HG03159 (cell line): Measurements from ENCODE around the gene CCDC88B.

Experiments
- ATAC-seq: cut with Tn5 transposase; IDR thresholded peaks from one replicate; pipeline ENCODE4 v1.9.1; 2021; ENCODE audit warnings: mild to moderate bottlenecking, moderate library complexity; ENCODE audit not compliant: unreplicated experiment

The CCDC88B gene

DNA sequence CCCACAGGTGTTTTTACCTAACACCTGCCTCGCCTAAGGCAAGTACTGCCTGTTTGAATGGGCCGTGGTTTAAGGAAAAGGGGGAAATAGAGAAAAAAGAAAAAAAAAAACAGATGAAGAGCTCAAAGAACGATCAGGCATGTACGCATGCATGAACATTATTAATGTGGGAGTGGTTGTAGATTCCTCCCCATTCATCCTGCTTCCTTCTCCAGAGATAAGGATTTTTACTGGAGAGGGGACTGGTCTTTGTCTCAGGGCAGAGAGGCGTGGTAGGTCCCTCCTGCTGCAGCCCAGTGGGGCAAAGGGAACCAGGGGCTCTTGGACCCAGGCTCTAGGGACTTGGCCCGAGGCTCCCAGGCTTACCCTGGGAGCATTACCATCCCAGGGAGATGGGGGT lies 42.0 kb downstream of the CCDC88B start:
- ATAC-seq: no peak

DNA sequence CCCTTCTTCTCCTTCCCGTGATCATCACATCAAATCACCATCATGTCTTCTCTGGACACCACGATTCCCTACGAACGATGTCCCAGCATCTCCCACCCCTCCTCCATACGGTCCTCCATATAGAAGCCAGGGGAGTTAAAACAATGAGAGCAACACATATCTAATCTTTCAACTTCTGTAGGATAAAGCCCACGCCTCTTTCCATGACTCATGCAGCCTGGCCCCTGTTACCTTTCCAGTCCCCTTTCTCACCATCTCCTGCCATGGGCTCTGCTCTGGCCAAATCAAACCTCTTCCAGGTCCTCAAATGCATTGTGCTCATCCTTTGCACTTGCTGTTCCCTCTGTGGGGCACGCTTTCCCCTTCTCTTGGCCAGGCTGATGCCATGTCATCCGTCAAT lies 42.6 kb downstream of the CCDC88B start:
- no peak for ATAC-seq

DNA sequence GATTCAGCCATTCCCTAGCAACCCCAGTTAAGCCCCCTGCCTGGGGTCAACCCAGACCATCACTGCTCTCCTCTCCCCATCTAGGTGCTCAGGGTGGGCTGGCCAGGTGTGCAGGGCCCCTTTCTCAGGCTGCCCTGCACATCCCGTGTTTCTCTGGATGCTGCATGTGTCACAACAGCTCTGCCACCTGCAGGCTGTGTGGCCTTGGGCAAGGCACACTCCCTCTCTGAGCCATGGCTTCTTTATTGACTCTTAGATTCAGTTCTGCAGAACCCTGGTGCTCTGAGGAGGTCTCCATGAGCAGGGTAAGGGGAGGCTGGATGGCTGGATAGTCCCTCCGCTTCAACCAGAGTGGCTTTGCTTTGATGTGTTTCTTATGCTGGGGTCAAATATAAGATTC lies 43.6 kb downstream of the CCDC88B start:
- no peak for ATAC-seq

DNA sequence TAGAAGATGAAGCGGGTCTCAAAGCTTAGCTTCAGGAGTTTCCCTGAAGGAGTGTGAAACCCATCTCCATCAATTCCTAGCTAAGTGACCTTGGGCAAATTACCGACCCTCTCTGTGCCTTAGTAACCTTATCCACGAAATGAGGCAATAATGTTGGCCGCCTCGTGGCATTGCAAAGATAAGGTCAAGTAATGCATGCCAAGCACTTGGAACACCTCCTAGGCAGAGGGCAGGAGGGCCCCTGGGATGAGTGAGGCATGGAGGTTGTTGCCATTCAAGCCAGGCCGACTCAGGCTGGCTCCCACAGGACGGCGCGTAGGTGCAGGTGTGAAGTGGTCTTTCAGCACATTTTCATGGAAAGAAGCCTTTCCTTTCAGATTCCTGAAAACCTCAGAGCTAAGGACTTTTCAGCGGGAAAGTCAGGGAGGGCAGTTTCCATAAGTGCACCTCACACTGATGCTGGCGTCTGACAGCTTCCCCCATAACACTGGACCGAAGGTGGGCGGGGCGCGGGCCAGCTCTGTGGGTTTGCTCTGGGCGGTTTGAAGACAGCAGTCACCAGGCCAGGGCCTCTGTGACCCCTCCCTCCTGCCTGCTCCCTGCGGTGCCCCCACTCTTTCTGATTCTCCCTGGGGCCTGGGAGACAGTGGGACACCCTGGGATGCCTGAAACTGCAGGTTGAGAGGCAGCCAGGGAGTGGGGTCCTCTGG lies 44.2 kb downstream of the CCDC88B start:
- no peak for ATAC-seq

DNA sequence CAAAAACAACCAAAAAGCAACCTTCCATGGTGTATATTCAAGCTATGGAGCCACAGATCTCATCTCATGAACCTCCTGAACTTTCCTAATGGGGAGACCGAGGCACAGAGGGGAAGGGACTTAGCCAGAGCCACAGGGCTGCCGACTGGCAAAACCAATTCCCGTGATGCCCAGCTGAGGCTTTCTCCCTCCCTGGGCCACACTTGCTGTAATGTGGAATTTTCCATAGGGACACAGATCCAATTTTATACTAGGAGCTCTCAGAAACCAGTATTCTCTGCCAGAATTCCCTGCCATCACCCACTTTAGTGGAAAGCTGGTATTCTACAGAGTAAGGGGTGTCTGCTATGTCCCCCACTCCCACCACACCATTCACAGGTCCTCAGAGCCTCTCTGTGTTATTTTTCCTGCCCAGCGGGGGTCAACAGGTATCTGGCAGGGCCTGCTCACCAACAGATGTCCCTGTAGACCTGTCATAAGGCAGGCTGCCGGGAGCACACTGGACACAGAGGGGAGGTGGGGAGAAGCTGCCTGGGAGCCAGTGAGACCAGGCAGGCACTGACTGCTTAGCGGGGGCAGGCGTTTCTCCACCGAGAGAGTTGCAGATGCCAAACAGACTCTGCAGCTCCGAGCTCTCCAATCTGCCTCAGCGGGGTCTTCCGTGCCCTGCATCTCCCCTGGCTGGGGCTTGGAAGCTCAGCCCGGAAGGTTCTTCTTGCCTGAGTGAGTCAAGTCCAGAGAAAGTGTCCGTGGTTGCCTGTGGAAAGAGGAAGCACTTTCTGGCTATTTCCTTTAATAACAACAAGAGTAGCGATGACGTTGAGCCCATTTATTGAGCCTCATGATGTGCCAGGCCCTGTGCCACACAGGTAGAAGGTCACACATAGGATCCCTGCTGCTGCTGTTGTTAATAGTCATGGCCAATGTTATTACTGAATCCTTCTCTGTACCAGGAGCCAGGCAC lies 45.3 kb downstream of the CCDC88B start:
- ATAC-seq: no peak

DNA sequence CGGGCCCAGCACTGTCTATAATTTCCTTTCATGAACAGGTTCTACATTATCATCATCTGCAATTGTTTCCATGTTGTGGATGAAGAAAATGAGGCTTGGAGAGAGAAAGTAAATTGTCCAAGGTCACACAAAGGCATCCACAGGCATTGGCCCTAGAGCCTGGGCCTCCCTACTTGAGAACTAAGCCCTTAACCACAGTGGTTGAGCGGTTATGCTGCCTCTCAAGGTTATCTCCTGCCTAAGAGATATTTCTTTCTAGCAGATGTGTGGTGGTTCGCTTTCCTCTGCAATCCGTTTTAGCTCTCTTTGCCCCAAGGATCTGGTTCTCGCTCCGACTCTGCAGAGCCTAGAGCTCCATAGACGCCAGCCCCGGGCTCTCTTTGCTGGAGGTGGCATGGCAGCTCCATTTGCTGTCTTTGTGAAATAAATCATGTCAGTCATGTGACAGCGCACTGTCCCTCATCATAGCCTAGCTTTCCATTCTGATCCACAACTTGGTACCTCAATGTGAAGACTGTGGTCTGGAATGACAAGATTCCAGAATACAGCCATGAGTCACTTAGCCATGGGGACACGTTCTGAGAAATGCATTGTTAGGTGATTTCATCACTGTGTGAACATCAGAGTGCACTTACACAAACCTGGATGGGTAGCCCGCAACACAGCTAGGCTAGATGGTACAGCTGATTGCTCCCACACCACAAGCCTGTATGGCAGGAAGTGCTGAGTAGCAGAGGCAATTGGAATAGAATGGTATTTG lies 46.1 kb downstream of the CCDC88B start:
- ATAC-seq: no peak

DNA sequence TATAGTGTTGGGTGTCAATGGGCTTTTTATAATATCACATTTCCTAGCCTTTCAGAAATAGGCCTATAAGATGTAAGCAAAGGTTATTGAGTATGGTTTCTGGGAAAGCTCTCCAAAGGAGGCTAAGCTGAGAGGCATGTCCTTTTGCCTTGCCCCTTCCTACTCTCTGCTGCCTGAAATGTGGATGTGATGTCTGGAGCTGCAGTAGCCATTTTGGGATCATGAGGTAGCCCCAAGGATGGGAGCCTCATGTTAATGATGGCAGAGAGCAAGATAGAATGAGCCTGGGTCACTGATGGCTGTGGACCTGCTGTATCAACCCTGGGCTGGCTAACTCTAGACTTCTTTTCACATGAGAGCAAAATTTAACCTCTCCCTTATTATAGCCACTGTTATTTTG lies 47.9 kb downstream of the CCDC88B start:
- no peak for ATAC-seq

DNA sequence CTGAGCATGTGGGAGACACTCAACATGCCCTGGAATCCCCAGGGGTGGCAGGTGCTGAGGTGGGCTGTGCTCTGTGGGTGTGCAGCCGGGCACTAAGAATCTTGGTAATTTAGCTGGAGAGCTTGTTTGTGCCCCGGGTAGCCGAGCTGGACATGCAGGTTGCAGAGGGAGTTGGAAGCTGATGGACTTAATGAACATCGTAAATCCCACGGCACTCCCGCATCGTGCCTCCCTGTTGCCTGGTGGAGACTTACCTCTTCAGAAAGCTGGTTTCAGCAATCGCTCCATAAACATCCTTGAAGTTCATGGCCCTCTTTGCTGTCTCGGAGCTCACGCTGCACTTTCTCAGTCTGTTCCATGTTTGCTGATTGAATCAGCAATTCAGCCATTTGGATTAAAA lies 48.9 kb downstream of the CCDC88B start:
- no peak for ATAC-seq

DNA sequence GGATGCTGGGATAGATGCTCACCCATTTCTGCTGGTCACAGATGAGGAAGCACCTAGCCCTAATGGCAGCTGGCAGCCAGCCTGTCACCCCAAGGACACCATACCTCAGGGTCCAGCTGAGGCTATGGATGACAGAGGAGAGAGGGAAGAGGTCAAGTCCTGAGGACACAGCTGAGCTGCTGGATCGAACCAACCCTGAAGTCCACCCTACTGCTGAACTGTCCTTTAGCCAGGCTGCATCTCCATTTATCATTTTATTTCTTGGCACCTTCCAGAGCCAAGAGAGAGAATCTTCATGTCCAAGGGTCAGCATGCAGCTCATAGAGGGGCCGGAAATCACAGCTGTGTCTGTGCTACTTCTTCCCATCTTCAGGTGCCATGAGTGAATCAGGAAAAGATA lies 49.8 kb downstream of the CCDC88B start:
- ATAC-seq: no peak

DNA sequence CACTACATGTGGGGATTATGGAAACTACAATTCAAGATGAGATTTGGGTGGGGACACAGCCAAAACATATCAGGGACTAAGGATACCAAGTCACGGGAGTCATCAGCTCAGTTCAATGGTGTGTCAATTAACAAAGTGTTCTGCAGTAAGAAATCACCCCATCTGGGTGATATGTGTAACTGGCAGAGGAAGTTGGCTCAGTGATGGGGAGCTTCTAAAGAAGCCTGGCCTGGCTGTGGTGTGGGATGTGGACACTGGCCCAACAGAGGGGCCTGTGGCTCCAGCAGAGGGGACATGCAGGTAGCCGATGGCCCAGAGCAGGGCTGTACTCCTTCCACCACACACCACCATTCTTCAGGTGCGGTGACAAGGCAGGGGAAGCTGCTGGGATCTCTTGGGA lies 50.6 kb downstream of the CCDC88B start:
- ATAC-seq: no peak

DNA sequence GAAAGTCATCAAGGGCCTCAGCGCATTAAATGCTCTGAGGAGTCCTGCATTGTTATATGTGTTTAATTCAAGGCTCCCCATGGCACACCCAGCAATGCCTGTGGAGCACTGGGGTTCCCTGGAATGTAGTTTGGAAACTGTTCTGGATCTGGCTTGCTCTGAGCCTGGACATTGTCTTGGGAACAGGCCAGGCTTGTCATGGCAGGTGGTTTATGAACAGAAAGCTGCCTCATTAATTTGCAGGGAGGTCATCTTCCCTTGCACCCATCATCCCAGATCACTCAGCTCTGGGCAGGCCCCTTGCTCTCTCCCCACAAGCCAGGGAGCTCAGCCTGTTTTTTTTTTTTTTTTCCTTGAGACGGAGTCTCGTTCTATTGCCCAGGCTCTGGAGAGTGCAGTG lies 51.8 kb downstream of the CCDC88B start:
- ATAC-seq: no peak

DNA sequence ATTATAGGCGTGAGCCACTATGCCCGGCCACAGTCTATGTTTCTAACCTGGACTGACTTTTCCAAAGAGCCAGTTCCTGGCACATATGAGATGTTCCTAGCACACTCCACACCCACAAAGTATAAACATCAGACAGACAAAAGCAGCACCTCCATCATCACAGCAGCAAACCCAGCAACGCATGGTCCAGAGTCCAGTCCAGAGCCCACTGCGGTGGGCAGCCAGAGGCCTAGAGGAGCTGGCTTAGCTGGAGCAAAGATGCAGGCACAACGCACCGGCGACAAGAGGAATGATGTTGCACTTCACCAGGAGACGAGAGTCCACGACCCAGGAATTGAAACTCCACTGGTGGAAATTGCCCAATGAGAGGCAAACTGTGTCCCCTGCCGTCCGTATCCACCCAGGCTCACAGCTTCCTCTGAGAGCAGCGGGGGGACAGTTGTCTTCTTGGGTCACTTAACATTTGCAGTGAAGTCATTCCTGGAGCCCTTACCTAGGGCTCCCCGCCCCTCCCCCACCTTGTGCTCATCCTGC lies 55.6 kb downstream of the CCDC88B start:
- no peak for ATAC-seq

DNA sequence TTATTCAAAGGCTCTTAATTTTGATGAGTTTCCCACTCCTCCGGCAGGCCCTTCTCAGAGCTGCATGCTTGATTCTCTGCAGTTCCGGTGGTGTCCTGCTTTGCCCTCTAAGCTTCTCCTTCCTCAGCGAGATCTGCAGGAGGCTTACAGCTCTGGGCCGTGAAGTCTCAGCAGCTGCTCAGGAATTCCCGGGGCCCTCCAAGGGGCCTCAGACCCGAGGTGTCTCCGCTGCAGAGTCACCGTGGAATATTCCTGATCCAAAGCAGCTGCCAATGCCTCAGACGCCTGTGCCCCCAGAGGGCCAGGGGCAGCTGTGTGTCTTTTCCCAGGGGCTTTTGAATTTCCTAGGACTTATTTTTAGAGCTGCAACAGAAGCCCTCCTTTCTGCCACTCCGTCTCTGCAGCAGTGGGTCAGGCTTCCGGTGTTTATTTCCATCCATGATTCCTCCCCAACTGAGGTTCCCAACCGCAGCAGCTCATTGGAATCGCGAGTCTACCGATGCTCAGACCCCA lies 56.1 kb downstream of the CCDC88B start:
- ATAC-seq: no peak

DNA sequence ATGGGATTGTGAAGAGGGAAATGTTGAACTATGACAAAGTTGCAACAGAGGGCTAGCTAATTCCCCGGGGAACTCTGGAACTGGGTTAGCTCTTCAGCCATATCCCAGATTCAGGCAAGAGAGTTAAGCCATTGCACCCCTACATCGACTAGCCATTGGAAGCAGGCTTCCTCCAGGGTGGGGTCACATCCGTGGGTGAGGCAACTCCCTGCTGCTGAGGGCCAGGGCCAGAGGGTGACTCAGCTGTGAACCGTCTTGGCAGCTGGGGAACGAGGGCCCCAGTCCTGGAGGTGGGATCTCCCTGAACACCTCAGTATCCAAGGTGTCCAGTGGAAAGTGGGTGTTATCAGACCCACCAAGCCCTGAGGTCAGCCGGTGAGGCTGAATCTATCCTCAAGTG lies 60.1 kb downstream of the CCDC88B start:
- ATAC-seq: no peak

DNA sequence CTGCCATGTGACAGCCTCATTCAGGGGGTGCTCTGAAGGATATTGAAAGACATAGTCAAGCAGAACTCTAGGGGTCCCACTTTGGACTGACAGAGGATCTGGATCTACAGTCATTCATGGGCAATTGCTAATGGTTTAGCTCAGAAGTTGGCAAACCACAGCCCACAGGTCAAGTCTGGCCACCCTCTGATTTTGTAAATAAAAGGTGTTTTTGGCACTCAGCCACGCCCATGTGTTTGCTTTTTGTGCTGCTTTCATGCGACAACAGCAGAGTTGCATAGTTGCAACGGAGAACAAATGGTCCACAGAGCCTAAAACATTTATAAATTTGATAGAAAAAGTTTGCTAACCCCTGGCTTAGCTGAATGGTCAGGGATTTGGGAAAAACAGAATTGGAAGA lies 60.7 kb downstream of the CCDC88B start:
- ATAC-seq: no peak

DNA sequence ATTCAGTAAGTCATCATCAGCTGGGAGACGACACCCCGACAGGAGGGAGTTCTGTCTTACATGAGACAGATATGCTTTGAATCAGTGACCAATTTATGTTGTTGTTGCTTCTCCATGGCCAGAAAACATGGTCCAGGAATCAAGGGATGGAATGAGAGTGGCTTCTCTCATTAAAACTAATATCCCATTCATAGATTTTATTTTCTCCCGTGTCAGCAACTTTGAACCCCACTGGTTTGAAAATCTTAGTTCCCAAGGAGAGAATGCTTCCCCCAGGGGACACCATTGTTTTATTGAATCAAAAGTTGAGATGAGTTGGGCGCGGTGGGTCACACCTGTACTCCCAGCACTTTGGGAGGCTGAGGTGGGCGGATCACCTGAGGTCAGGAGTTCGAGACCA lies 61.8 kb downstream of the CCDC88B start:
- no peak for ATAC-seq

DNA sequence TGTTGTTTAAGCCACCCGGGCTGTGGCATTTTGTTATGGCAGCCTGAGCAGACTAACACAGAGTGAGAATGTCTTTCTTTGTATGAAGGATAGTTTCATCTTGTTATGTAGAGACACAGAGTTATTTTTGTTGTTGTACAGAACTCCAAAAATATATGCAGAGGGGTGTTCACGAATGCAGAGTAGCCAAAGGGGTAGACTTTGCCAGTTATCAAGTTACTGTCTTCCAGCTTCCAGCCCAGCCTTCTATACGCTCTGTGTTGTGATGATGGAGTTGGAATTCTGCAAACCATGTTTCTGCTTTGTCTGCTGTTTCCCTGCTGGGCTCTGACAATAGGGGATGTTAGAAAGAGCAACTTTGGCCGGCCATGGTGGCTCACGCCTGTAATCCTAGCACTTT lies 63.1 kb downstream of the CCDC88B start:
- no peak for ATAC-seq

DNA sequence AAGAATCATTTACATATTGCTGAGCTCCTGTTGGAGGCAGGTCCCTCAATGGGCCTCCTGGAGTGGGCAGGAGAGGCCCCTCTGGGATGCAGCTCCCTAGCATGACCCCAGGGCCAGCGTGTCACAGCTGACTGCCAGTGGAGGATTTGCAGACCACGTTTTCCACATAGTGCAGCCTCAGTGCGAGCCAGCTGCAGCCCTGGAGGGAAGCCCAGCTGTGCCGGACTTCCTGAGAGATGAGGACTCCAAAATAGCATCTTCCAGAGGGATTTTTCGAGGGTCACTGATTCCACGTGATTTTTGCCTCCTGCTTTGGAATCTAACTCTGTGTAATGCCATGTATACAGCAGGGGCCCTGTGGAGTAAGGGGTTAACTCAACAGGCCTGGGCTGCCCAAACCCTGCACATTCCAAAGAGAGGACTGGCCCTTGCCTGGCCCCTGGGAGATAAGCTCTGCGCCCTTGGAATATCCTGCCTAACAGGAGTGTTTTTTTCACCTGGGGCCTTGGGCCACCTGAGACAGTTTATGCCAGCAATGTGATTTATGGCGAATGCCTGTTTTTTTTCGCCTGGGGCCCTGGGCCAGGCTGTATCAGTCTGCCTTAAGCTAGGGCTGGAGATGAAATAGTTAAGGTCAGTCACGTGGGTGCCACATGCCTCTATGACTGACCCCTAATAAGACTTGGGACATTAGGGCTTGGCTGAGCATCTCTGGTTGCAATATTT lies 66.4 kb downstream of the CCDC88B start:
- ATAC-seq: no peak
